Endodermal cell (in vitro differentiated cells): ENCODE results near the gene KRTAP1-1. TPM values are rescaled to one million over a fixed set of nuclear protein-coding genes. Genes with fewer than 3 reads are reported as not detected.

ENCODE experiments used
- DNase-seq: peaks from one replicate; pipeline ENCODE4 v3.0.0-alpha.2; 2017
- H3K27ac ChIP-seq: 2 replicates; pipeline ENCODE4 v1.5.1; 2013; ENCODE audit warnings: mild to moderate bottlenecking, low read depth, low read length, moderate library complexity
- H3K27me3 ChIP-seq: 2 replicates; pipeline ENCODE4 v1.6.1; 2013; ENCODE audit warnings: mild to moderate bottlenecking, low read length, moderate library complexity; ENCODE audit not compliant: insufficient read depth, control insufficient read depth, poor library complexity, severe bottlenecking
- H3K36me3 ChIP-seq: 2 replicates; pipeline ENCODE4 v1.7.0; 2013; ENCODE audit warnings: mild to moderate bottlenecking, low read length, moderate library complexity; ENCODE audit not compliant: control insufficient read depth, insufficient read depth
- H3K4me1 ChIP-seq: one replicate; pipeline ENCODE4 v1.7.0; 2013; ENCODE audit warnings: low read length; ENCODE audit not compliant: control insufficient read depth, insufficient read depth
- H3K4me3 ChIP-seq: 2 replicates; pipeline ENCODE4 v1.5.1; 2013; ENCODE audit warnings: mild to moderate bottlenecking, low read length, moderate library complexity
- H3K9ac ChIP-seq: 2 replicates; pipeline ENCODE4 v1.6.1; 2013; ENCODE audit warnings: mild to moderate bottlenecking, low read length, moderate library complexity; ENCODE audit not compliant: poor library complexity, severe bottlenecking; ENCODE audit errors: extremely low read depth
- H3K9me3 ChIP-seq: 2 replicates; pipeline ENCODE4 v1.6.1; 2013; ENCODE audit warnings: mild to moderate bottlenecking, low read length, moderate library complexity; ENCODE audit not compliant: control insufficient read depth
- H3K27ac Mint-ChIP-seq: 2 replicates; pipeline ENCODE4 v1.8.0; 2020; ENCODE audit warnings: mixed read lengths
- H3K27me3 Mint-ChIP-seq: 2 replicates; pipeline ENCODE4 v1.8.0; 2021; ENCODE audit warnings: mild to moderate bottlenecking, mixed read lengths; ENCODE audit not compliant: insufficient read depth
- H3K36me3 Mint-ChIP-seq: 2 replicates; pipeline ENCODE4 v1.8.0; 2020; ENCODE audit warnings: low read depth, mixed read lengths
- H3K4me1 Mint-ChIP-seq: 2 replicates; pipeline ENCODE4 v1.8.0; 2020; ENCODE audit warnings: mixed read lengths
- H3K4me3 Mint-ChIP-seq: 2 replicates; pipeline ENCODE4 v1.8.0; 2020; ENCODE audit warnings: mild to moderate bottlenecking, moderate library complexity, mixed read lengths
- H3K9me3 Mint-ChIP-seq: 2 replicates; pipeline ENCODE4 v1.8.0; 2020; ENCODE audit warnings: mild to moderate bottlenecking, mixed read lengths
- CTCF ChIP-seq: fragments of 200-600 bp; sonication (generic); conservative IDR thresholded peaks from 2 replicates; pipeline ENCODE4 v1.5.0; 2021; ENCODE audit warnings: antibody characterized with exemption, mild to moderate bottlenecking
- WGBS, 2 experiments: methylation state at CpG; one replicate each; pipeline versions ENCODE4 v1.1.5 to v1.1.7; 2013; ENCODE audit warnings: missing lambda C conversion rate in 2 of 2, mixed read lengths in 1 of 2; ENCODE audit not compliant: insufficient coverage in 1 of 2, insufficient read length in 1 of 2; 5-methylcytosine and 5-hydroxymethylcytosine counted together
- total RNA-seq, 2 donors: library from RNA; stranded (reverse); fragmentation: NEBNext Ultra II Directional in 1 of 2; extraction: Animal tissue kit (Norgen Biotek cat#: 25700) in 1 of 2; gene quantifications; 2 replicates in 1 of 2; 3 replicates in 1 of 2; pipeline ENCODE4 v1.2.1, GENCODE V29; 2021

The KRTAP1-1 gene
- total RNA-seq, 2 donors from 2014 or later = not detected

DNA sequence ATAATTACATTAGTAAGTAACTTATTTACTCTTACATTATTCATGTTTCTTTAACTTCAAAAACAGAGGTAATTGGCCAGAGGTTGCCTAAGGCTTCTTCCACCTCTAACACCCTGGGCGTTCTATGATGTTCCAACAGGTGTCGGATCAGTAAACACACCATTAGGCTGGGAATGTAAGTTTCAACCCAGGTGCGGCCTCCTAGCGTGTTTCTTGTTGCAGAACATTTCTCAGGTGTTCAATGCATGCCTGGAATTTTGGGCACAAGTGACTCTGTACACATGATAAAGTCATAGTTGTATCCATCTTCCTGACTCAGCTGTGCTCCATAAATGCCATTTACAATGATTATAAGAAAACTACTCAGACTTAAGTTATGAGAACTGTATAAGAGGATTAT lies 12.8 kb upstream of the KRTAP1-1 start:
- Mint-ChIP-seq H3K4me3 (no peak overlapping the region), H3K4me1 (peaks cover 7% of the 10 kb centered on the region), H3K9me3 (peaks cover 7% of the 10 kb centered on the region), H3K27me3 (no peaks in the 10 kb centered on the region), H3K36me3 (no peaks in the 10 kb centered on the region), H3K27ac (no peak overlapping the region)
- 69 to 93% methylated on average over 2 to 4 of the region's 4 CpGs for WGBS, 2 experiments
- no peaks in the 10 kb centered on the region for H3K27me3 ChIP-seq
- no peak overlapping the region for H3K27ac ChIP-seq
- peaks cover 7% of the 10 kb centered on the region for H3K9me3 ChIP-seq
- no peaks in the 10 kb centered on the region for H3K36me3 ChIP-seq
- no peaks in the 10 kb centered on the region for H3K4me1 ChIP-seq
- no peak overlapping the region for H3K9ac ChIP-seq
- no peak overlapping the region for H3K4me3 ChIP-seq
- DNase-seq = no peak
- TF ChIP-seq CTCF = no peak

- Mint-ChIP-seq H3K4me1 (peaks cover 12% of the 10 kb centered on the region), H3K36me3 (no peaks in the 10 kb centered on the region), H3K27me3 (no peaks in the 10 kb centered on the region), H3K27ac (no peak overlapping the region), H3K9me3 (peaks cover 6% of the 10 kb centered on the region), H3K4me3 (no peak overlapping the region)
- Histone ChIP-seq H3K9ac (no peak overlapping the region), H3K4me3 (no peak overlapping the region), H3K9me3 (peaks cover 6% of the 10 kb centered on the region), H3K36me3 (no peaks in the 10 kb centered on the region), H3K27me3 (no peaks in the 10 kb centered on the region), H3K4me1 (no peaks in the 10 kb centered on the region), H3K27ac (no peak overlapping the region)
- no peak for DNase-seq
- TF ChIP-seq CTCF = no peak
Observed at GRCh38 chr17:41052566-41052965, 11.3 kb upstream of the KRTAP1-1 start.

DNA sequence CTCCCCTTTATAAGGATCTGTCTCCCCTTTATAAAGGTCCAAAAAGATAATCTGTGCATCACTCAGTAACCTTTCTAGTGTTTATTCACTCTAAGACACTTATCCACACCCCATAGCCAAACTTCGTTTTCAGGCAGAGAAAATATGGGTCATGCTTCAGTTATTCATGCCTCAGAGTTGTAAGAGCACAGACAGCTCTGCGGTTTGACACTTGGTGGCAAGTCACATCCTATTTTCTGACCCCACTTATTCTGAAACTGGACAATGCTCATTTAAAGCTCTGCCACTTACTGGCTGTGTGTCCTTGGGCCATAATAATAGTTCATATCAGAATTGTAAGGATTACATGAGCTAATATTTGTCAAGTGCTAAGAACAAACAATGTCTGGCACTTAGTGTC lies 7.9 kb upstream of the KRTAP1-1 start:
- no peak for DNase-seq
- H3K36me3 Mint-ChIP-seq = no peaks in the 10 kb centered on the region
- no peaks in the 10 kb centered on the region for H3K4me1 ChIP-seq
- no peak overlapping the region for H3K4me3 Mint-ChIP-seq
- H3K9me3 ChIP-seq = no peaks in the 10 kb centered on the region
- no peaks in the 10 kb centered on the region for H3K36me3 ChIP-seq
- peaks cover 14% of the 10 kb centered on the region for H3K4me1 Mint-ChIP-seq
- no peak for TF ChIP-seq CTCF
- no peak overlapping the region for H3K27ac Mint-ChIP-seq
- H3K9ac ChIP-seq = no peak overlapping the region
- H3K4me3 ChIP-seq = no peak overlapping the region
- WGBS, 2 experiments = 85 to 86% methylated on average over 2 of the region's 2 CpGs
- H3K9me3 Mint-ChIP-seq = no peaks in the 10 kb centered on the region
- H3K27me3 Mint-ChIP-seq = no peaks in the 10 kb centered on the region
- H3K27me3 ChIP-seq = no peaks in the 10 kb centered on the region
- no peak overlapping the region for H3K27ac ChIP-seq
